PFSK-1 (cell line): ENCODE measurements around the gene RAB11FIP3.

ENCODE experiments used
- FOXP2 ChIP-seq: optimal IDR thresholded peaks from 2 replicates; pipeline ENCODE3; 2011; ENCODE audit warnings: borderline replicate concordance, control low read depth, inconsistent platforms; ENCODE audit not compliant: insufficient read depth; ENCODE audit errors: extremely low read length, extremely low read depth
- POLR2AphosphoS5 ChIP-seq: IDR thresholded peaks from 2 replicates; pipeline ENCODE4 v1.6.1; 2012; ENCODE audit warnings: low read depth, mild to moderate bottlenecking, control low read depth, low read length, moderate library complexity
- SIN3A ChIP-seq: IDR thresholded peaks from 2 replicates; pipeline ENCODE4 v1.6.1; 2012; ENCODE audit warnings: mild to moderate bottlenecking, low read length, moderate library complexity, borderline replicate concordance; ENCODE audit not compliant: insufficient read depth
- TAF1 ChIP-seq: IDR thresholded peaks from 2 replicates; pipeline ENCODE4 v1.6.1; 2012; ENCODE audit warnings: low read length, control low read depth, borderline replicate concordance; ENCODE audit not compliant: insufficient read depth
- TF ChIP-seq, protein P1 (sequence below), 2 experiments: IDR thresholded peaks; 2 replicates each; pipeline versions ENCODE4 v1.6.1 to v1.8.0; 2011 to 2012; ENCODE audit warnings: low read depth in 2 of 2, low read length in 2 of 2, control low read depth in 1 of 2, inconsistent platforms in 1 of 2, mild to moderate bottlenecking in 1 of 2, moderate library complexity in 1 of 2; ENCODE audit not compliant: insufficient read depth in 1 of 2

Gene RAB11FIP3

DNA sequence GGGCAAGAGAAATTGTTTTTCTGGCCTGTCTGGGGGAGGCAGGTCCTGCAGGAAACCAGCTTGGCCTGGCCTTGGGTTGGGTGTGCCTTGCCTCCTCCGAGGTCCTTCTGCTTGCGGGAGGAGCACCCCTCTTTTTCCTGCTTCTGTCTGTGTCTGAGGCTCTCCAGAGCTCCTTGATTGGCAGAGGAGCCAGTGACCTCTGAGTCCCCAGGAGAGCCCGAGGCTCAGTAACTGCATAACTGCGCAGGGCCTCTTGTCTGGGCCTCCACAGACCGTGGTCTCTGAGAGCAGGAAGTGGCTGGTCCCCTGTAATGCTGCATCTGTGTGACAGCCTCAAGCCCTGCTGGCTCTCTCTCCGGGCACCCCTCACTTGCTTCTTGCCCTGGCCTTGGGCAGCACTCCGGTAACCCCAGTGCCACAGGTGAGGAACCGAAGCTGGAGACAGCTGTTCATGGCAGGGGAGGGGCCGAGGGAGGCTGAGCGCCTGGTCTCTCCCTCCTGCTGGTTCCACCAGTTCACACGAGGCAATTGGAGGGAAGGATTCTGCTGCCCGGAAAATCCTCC lies 103.6 kb downstream of the RAB11FIP3 start:
- no peak for TF ChIP-seq TAF1
- TF ChIP-seq, protein P1, sequence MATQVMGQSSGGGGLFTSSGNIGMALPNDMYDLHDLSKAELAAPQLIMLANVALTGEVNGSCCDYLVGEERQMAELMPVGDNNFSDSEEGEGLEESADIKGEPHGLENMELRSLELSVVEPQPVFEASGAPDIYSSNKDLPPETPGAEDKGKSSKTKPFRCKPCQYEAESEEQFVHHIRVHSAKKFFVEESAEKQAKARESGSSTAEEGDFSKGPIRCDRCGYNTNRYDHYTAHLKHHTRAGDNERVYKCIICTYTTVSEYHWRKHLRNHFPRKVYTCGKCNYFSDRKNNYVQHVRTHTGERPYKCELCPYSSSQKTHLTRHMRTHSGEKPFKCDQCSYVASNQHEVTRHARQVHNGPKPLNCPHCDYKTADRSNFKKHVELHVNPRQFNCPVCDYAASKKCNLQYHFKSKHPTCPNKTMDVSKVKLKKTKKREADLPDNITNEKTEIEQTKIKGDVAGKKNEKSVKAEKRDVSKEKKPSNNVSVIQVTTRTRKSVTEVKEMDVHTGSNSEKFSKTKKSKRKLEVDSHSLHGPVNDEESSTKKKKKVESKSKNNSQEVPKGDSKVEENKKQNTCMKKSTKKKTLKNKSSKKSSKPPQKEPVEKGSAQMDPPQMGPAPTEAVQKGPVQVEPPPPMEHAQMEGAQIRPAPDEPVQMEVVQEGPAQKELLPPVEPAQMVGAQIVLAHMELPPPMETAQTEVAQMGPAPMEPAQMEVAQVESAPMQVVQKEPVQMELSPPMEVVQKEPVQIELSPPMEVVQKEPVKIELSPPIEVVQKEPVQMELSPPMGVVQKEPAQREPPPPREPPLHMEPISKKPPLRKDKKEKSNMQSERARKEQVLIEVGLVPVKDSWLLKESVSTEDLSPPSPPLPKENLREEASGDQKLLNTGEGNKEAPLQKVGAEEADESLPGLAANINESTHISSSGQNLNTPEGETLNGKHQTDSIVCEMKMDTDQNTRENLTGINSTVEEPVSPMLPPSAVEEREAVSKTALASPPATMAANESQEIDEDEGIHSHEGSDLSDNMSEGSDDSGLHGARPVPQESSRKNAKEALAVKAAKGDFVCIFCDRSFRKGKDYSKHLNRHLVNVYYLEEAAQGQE (IDR thresholded peaks at IDR 0.05; ENCODE audit: insufficient read depth in 1 of 2, low read depth in 2 of 2, low read length in 2 of 2) = no peak
- no peak for TF ChIP-seq FOXP2
- TF ChIP-seq SIN3A = no peak
- TF ChIP-seq POLR2AphosphoS5 = no peak

DNA sequence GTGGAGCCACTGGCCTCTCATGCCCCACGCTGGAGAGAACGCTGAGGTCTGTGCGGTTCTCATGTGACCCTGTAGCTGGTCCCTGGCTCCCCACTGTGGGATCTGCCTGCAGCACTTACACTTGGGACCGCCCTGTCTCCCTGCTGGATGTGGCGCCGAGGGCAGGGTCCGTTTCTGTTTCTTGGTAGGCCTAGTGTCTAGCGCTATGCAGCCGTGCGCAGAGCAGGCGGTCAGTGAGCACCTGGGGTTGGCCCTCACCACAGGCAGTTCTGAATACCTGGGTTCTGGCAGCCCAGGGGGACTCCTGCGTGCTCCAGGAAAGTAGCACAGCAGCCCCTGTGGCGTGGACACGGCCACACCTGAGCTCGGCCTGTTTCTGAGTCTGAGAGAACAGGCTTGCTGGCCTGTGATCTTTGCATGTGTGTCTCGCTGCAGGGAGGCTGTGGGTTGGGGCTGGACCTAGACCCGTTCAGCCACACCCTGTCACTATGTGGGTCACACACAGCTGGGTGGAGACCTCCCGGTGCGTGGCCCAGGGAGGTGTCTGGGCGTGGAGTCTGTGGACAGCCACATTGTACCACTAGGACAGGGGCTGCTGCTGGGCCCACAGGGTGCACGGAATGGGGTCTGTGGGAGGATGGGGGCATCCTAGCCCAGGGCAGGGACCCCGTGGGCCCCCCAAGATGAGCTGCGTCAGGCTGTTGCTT lies 104.8 kb downstream of the RAB11FIP3 start:
- TF ChIP-seq SIN3A (no peak), FOXP2 (no peak), POLR2AphosphoS5 (no peak), TAF1 (no peak)
- TF ChIP-seq, protein P1 (IDR thresholded peaks at IDR 0.05; ENCODE audit: insufficient read depth in 1 of 2, low read depth in 2 of 2, low read length in 2 of 2) = no peak

DNA sequence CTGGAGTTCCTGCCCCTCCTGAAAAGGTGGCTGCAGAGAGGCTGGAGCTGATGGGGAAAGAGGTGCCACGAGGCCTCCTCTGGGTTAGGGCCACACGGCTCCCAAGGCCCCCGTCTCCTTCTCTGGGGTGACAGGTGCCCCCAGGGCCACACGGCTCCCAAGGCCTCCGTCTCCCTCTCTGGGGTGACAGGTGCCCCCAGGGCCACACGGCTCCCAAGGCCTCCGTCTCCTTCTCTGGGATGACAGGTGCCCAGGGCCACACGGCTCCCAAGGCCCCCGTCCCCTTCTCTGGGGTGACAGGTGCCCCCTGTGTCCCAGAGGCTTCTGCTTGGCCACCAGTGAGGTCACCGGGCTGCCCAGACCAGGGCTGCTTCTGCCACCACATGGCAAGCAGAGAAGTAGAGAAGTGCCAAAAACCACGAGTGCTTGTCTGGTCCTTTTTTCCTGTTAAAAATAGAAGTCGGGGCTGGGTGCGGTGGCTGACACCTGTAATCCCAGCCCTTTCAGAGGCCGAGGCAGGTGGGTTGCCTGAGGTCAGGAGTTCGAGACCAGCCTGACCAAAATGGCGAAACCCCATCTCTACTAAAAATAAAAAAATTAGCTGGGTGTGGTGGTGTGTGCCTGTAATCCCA lies 106.2 kb downstream of the RAB11FIP3 start:
- TF ChIP-seq SIN3A = no peak
- no peak for TF ChIP-seq FOXP2
- no peak for TF ChIP-seq POLR2AphosphoS5
- TF ChIP-seq TAF1 = no peak
- TF ChIP-seq, protein P1 (IDR thresholded peaks at IDR 0.05; ENCODE audit: insufficient read depth in 1 of 2, low read depth in 2 of 2, low read length in 2 of 2) = no peak

DNA sequence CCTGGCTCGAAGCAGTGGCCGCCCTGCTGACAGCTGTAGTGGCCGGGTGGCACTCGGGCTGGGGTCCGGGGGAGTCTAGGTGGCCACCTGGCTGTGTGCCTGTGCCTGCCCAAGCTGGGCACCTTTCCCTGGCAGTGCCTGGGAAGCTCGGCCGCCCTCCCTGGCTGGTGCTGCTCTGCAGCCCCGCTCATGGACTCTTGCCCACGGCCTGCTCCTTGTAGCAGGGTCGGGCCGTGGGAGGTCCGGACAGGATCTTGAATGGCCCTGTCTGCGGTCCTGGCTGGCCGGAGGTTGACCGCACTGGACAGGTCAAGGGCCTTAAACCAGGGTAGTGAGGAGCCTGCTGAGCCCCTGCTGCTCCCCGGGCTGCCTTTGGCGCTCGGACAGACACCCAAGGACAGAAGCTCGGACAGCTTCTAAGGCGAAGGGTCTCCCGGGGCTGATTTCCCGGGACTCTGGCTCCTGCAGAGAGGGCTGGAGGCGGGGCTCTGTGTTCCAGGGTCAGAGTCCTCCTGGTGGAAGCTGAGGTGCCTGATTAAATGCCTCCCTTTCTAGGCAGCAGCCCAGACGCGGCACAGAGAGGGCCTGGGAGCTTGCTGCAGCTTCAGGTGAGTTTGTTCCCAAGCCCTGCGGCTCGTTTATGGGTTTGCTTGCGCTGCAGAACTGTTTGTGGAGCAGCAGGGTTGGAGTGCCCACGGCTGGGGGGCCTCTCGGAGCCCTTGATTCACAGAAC lies 108.1 kb downstream of the RAB11FIP3 start:
- TF ChIP-seq, protein P1 (IDR thresholded peaks at IDR 0.05; ENCODE audit: insufficient read depth in 1 of 2, low read depth in 2 of 2, low read length in 2 of 2) = no peak
- no peak for TF ChIP-seq SIN3A
- no peak for TF ChIP-seq FOXP2
- TF ChIP-seq POLR2AphosphoS5 = no peak
- no peak for TF ChIP-seq TAF1
